HT1080 (cell line): ENCODE results near the gene CRTC3. TPM values are rescaled to one million over a fixed set of nuclear protein-coding genes. Genes with fewer than 3 reads are reported as not detected.

Experiments used
- DNase-seq: peaks from one replicate; pipeline ENCODE4 v3.0.0-alpha.2; 2015; ENCODE audit warnings: low read depth
- total RNA-seq: library from RNA; depleted of rRNA; stranded (reverse); fragments of >200 nt; shearing (Covaris generic); gene quantifications from 2 replicates; pipeline ENCODE4 v1.2.3, GENCODE V29; 2014

CRTC3 gene
- total RNA-seq, 1 experiment from 2014 or later, result 10.4 TPM

DNA sequence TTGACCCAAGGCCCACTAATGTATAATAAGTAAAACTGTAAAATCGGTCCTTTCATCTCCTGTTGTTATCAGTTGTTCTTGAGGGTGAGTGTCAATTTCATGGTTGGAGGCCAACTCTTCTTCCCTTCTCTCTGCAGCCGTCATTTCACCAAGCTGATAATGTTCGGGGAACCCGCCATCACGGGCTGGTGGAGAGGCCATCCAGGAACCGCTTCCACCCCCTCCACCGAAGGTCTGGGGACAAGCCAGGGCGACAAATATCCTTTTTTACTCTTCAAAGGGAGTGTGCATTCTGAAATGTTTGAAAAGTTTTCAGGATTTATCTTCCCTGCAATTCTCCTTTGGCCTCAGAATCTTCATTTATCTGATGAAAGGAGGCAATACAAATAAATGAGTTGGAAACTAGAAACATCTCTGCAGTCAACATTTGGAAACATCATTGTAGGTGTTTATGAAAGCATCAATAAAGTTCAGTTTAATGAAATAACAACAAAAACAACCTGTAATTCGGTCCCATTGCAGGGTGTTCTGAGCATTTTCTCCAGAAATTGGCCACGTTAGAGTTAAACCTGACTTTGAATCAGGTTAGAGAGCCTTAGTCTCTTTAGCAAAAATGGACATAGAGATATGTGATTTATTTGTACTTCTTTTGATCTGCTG lies 63.9 kb downstream of the CRTC3 start:
- no peak for DNase-seq

DNA sequence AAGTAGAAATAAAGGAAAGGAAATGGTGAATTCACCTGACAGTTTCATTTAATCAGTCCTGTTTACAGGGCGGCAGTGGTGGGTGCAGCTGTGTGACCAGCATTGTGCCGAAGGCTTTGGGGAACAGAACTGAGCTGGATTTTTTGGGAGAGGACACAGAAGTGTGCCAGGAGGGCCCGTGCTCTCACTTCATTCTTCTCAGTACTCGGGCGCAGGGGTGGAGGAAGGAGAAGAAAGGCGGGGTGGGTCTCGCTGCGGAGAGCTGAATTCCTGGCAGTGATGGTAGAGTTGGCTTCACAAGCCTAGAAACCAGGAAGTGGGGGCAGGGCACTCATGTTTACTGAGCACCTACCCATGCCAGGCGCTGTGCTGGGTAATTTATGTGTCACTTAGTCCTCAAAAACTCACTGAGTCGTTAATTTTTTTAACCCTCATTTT lies 64.6 kb downstream of the CRTC3 start:
- DNase-seq, result no peak

DNA sequence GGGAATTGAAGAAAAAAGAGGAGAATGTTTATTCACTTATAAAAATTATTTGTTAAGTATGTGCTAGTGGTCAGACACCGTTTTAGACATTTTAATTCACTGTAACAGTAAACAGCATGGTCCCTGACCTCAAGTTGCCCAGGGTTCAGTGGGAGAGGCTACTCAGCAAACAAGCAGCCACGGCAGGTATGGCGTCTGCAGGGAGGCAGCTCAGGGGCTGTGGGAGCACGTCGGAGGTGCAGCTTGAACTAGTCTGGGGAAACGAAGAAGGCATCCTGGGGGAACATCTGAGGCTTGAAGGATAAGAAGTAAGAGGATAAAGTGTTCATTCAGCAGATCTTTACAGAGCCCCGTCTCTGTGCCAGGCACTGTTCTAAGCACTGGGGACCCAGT lies 66.0 kb downstream of the CRTC3 start:
- DNase-seq, result no peak

DNA sequence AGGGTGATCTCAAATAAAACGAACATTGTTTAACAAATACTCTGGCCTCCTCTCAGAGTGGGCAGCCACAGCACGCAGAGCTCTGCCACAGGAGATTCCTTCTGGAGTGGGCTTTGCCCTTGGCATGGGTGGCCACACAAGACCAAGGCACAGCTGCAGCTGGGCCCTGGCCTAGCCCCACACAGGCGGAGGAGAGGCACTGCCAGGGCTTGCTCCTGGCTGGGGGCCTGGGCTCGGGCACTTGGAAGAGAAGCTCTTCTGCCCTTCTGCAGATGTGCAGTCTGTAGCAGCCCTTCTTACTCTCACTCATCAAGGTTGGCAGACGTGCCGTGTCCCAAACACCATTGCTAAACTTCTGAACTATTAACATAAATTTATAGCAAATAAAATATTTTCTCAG lies 67.2 kb downstream of the CRTC3 start:
- no peak for DNase-seq

DNA sequence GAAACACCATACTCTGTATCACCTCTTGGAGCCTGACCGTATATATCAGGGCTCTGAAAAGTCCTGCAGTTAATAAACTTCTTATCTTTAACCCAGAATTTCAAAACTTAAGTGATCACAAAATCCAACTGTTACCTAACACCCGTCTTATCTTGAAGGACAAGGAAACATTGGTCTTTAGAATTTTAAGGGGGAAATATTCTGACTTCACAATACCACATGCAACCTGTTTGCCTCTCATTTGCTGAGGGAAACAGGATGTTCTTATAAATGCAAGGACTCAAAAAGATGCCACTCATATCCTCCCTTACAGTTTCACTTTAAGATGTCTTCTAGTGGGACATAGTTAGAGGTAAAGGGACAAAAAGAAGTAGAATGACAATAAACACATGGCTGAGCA lies 67.9 kb downstream of the CRTC3 start:
- no peak for DNase-seq

DNA sequence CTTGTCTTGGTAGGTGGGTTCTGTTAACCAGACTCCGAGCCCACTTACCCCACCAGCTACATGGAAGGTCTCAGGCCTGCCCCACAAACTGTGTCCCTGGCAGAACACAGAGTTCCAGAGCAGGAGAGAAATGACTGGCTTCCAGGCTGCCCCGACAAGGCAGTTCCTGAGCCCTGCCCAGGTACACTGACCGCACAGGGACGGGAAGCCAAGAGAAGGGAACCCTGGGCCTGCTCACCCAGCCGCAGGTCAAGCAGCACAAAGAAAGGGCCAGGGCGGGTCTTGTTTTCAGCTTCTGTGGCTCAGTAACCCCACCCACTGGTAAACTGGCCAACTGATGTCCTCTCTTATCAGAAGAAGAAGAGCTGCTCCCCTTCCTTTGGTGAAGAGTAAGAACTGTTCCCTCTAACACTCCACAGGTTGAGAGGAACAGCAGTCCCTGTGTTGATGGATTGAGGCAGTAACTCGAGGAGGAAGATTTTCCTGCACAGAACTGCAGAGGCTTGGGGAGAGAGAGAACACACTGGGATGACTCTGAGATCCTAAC lies 68.4 kb downstream of the CRTC3 start:
- no peak for DNase-seq

DNA sequence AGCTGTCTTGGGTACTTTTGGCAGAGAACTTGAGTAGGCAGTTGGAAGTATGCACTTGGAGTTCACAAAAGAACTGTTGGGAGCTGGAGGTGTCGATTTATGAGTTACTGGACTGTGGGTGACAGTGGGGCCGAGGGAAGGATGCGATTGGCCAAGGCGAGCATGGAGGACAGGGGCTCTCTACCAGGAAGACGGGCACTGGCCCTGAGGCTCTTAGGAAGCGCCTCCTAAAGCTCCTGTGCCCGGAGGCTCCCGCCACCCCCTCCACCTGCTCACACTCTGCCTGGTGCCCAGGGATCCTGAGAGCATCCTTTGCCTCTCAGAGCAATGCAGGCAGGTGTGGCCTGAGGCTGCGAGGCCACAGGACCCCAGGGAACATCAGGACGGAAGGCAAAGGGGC lies 69.0 kb downstream of the CRTC3 start:
- DNase-seq, result no peak

DNA sequence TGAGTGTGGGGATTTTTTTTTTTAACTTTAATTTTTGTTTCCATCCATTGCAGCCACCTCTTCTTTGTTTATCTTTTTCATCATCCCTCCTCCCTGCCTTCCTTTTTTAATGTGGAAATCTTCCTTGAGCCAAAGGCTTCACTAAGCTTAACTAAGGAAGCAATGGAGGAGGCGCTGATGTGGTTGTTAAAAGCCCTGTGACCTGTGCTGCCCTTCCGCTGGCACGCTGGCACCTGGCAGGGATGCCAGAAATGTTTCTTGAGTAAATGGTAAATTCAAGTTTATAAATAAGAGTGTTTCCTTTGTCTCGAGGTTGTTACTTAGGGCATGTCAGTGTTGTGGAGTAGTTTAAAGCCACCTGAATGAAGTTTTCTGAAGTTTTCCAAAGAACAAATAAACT lies 69.4 kb downstream of the CRTC3 start:
- DNase-seq, result no peak

DNA sequence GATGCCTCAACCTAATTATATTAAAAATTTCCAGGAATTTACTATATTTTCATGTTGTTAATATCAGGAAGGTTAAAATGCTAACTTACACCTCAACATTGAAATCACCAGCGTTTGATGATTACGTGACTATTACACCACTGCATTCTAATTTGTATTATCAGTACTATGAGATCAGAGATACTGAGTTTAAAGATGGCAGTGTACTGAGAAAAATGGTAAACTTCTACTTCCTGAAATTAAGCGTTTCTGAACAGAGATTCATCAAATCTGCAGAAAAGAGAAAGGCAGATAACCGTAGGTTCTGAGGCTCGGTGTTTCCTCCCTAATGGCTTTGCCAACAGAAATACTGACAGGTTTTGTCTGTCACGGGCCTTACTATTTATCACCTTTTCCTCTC lies 69.9 kb downstream of the CRTC3 start:
- no peak for DNase-seq

DNA sequence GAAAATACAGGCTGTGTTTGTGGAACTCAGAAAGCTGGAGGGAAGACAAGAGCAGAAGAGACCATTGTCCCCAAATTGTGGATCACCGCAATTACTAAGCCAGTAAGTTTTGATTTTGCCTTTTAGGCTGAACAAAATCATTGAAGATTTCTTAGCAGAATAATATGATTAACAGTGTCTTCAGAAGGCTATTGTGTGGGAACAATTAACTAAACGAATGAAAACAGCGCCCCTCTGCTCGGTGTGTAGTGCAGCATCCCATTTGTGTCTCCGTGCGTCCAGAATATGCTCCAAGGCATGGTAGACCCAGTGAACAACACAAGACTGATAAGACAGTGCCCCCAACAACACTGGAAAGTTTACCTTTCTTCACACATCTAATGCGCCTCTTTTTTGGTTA lies 71.2 kb downstream of the CRTC3 start:
- DNase-seq, result no peak

DNA sequence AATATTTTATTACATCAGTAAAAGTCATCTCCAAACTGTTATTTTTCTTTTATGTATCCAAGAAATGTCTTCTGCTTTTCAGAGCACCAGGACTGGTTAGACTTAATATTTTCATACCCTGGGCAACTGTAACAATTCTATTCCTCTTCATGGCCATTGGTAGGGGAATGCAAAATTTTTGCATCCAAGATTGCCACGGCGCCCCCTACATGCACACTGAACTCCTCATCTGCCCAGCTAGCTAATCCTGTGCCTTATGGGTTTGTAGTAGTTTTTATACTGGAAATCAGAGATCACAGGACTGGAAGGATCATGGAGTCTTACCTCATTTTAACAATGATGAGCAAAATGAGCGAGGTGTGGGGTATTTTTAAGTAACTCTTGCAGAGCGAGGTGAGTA lies 74.2 kb downstream of the CRTC3 start:
- DNase-seq, result peak; percentile 20

DNA sequence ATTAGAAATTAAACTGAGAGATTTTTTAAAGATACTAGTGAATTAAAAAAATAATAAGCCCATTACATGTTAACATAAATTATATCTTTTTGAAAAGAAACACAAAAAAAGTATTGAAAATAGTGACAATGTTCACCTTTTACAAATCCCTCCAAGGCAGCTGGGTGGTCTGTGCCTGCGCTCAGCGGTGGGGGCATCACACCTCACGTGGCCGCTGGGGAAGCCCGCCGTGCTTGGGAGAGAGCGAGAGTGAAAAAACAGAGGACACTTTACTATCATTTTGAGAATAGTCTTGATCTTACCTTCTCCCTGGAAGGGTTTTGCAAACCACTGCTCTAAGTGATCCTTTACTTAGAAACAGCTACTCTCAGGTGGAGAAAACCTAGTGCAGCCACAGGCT lies 76.9 kb downstream of the CRTC3 start:
- DNase-seq, result no peak

DNA sequence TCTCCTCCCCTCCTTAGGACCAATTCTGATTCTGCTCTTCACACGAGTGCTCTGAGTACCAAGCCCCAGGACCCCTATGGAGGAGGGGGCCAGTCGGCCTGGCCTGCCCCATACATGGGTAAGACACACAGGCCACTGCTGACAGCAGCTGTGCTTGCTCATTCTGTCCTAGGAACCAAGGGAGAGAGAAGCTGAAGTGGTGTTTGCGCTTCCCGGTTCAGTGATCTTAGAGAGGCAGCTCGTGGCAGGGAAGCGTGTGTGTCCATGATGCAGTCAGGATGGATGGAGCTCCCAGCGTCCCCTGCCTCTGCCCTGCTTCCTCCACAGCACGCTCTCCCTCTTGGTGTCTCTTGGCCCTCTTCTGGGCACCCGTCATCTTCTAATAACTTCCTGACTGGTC lies 77.6 kb downstream of the CRTC3 start:
- DNase-seq, result no peak

DNA sequence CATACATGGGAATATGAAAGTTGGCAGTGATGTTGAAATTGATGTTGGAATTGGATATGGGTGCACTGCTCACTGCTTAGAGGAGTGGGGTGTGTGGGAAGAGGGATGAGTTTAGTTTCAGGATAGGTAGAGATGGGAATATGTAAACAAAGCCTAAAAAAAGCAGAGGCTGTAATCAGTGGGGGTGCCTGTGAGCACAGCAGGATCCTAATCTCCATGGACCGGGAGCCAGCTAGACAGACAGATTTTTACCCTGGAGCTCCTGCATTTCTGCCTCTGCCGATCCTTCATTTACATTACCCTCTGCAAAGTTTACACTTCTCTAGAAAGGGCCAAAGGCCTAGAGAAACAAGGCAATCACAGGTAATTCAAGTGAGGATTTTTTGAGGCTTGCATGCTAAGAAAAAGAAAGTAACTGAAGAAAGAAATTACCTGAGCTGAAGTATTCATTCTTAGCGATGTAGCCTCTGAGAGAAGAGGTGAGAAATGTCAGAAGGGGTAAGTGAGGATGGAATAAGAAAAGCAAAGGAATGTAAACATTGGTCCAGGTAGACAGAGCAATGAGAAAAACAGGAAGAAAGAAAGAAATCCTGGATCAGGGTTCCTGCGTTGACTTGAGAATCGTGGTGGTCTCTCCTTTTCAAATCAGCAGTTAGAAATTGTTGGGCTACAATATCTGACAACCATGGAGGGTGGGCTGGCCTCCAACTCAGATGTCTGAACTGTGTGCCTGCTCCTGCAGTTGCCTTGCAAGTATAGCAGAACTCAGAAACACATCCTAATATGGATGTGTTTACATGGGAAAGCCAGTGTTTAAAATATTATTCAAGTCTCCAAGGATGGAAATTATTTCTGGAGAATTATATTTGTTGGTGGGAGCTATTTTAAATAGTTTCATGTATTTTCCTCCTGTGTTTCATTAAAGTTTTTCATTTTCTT lies 79.8 kb downstream of the CRTC3 start:
- no peak for DNase-seq

DNA sequence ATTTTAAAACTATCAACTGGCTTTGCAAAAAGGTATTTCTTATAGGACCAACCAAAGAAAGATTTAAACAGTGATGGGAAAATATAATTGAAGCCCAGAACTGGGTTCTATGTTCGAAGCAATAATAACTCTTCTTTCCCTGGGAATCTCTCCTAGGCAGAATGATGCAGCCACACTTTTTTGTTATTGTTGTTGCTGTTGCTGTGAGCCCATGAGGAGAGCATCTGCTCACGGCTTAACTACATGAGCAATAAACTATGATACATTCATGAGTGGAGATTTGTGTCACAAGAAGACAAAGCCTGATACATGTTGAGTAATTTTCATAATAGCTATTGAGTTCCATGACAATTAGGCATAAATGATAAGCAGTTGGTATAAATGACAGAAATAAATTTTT lies 80.5 kb downstream of the CRTC3 start:
- no peak for DNase-seq

DNA sequence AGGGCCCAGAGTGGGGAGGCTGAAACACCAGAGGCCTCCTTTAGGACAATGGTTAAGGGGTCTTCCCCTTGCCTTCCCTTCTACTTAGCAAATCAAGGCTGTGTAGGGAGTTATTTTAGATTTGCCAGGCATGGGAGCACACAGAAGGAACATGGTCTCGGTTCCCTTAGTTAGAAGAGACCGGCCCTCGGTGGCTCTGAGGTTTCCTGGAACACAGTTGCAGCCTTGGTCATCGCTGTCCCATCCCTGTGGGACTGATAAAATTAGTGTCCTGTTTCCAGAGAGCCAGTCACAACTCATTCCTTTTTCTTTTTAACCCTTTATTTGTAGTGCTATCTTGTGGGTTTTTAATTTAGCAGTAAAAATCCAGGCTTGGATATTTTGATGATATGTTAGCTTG lies 81.4 kb downstream of the CRTC3 start:
- no peak for DNase-seq

DNA sequence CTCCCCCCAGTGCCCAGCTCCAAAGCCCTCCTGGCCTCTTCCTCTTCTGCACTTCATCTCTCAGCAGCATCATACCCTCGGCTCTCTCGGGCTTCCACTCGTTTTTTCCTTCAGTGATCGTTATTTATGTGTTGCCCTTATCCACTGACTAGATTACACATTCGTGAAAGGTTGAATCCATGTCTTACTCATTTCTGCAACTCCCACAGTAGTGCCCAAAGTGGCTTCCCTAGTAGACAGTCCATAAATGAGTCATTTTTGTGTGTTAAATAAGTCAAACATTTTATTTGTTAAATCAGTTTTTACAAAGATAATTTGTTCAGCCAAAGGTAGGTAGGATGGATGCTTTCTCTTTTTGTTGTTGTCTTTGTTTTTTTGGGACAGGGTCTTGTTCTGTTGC lies 87.4 kb downstream of the CRTC3 start:
- no peak for DNase-seq

DNA sequence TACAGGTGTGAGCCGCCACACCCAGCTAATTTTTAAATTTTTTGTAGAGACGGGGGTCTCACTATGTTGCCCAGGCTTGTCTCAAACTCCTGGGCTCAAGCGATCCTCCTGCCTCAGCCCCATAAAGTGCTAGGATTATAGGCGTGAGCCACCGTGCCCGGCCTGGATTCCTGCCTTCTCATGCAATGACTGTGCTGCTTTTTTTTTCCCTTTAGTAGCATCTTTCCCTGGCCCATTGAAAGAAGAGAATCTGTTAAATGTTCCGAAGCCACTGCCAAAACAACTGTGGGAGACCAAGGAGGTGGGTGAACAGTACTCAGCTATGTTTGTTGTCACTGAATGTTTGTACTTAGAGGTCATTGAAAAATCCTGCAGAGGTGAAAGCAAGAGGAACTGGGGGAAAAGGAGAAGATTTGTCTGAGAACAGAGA lies 88.0 kb downstream of the CRTC3 start:
- DNase-seq, result no peak

DNA sequence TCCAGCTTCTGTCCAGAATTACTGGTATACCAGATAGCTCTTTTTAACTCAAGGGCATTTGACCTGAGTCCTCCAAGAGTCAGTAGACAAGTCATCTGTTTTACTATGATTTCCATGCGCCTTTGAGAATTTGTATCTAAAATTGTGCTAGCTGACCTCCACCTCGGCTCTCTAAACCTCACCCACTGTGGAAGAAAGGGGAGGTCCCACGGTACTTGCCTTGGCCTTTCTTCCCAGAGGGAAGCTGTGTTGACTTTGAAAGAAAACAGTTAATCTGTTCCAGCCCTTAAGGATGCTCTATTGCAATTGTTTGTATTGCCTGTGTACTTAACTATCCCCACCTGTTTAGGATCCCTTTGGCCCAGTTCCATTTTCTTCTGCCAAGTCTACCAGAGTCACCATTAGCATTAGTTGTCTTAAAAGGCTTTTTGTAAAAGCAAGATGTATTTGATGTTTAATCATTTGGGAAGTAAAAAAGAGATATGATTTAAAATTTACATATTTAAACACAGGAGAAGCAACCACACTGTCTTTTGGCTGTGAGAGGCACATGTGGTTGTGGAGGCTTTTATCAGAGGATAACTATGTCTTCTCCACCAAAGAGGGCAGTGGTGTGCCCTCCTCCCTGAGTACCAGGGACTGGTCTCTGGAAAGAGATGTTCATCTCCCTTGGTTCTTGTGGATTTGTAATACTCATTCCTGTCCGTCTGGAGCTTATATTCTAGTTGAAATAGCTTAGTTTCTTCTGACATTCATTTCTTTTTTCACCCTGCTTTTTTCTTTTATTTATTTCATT lies 88.8 kb downstream of the CRTC3 start:
- DNase-seq, result no peak

DNA sequence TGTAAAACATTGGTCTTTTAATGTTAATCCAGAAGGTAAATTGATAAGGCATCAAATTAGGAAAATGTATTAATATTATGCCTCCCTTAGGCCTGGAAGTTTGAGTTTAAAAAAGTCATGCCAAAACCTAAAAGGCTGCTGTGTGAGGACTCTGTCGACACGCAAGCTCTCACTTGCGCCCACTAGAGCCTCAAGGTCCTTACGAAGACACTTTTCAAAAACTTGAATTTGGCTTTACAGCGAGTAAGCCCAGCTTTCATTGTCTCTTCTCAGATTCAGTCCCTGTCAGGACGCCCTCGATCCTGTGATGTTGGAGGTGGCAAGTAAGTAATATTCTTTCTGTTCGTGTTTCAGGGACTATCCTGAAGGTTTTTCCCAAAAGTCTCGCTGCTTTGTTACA lies 89.7 kb downstream of the CRTC3 start:
- DNase-seq, result no peak

DNA sequence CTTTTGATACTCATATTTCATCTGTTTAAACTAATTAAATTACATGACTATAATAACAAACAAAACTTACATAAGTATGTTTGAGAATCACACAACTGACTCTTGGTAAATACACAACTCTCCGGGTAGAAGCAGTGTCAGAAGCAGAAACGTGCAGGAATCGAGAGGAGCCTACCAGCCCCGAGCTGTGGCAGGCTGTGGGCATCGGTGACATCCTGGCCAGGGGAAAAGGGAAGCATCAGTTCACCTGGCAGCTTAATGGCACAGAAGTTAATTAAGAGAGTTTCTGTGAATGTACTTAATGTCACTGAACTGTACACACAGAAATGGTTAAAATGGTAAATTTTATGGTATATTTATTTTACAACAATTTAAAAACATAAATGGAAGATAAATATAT lies 90.2 kb downstream of the CRTC3 start:
- DNase-seq, result no peak
